ACC112 (cell line): Measurements from ENCODE around the gene TCERG1L.

ENCODE experiments used
- H2AFZ ChIP-seq: fragments of 200-600 bp; sonication (generic); one replicate; pipeline ENCODE4 v1.6.0; 2017; ENCODE audit warnings: antibody characterized with exemption, low read length; ENCODE audit not compliant: unreplicated experiment
- H3K27ac ChIP-seq: fragments of 200-600 bp; sonication (generic); 2 replicates; pipeline ENCODE4 v1.5.1; 2014; ENCODE audit warnings: low read depth, mild to moderate bottlenecking, antibody characterized with exemption, low read length, moderate library complexity
- H3K27me3 ChIP-seq: fragments of 200-600 bp; sonication (generic); 2 replicates; pipeline ENCODE4 v1.6.1; 2014; ENCODE audit warnings: mild to moderate bottlenecking, antibody characterized with exemption, low read length, moderate library complexity, mixed read lengths; ENCODE audit not compliant: insufficient read depth
- H3K36me3 ChIP-seq: fragments of 200-600 bp; sonication (generic); 2 replicates; pipeline ENCODE4 v1.6.1; 2016; ENCODE audit warnings: mild to moderate bottlenecking, antibody characterized with exemption, low read length, moderate library complexity, mixed read lengths; ENCODE audit not compliant: insufficient read depth
- H3K4me1 ChIP-seq: fragments of 200-600 bp; sonication (generic); one replicate; pipeline ENCODE4 v1.6.1; 2016; ENCODE audit warnings: low read length, mixed read lengths; ENCODE audit not compliant: insufficient read depth, unreplicated experiment, control insufficient read depth
- H3K4me3 ChIP-seq: fragments of 200-600 bp; sonication (generic); 2 replicates; pipeline ENCODE4 v1.5.1; 2014; ENCODE audit warnings: mild to moderate bottlenecking, low read depth, low read length
- H3K79me2 ChIP-seq: fragments of 200-600 bp; sonication (generic); one replicate; pipeline ENCODE4 v1.6.0; 2016; ENCODE audit warnings: low read length; ENCODE audit not compliant: control insufficient read depth, unreplicated experiment, insufficient read depth

TCERG1L gene

GRCh38 chr10:131212763-131213325, 98.7 kb downstream of the TCERG1L start:
- no peaks in the 10 kb centered on the region for H3K4me1 ChIP-seq
- H2AFZ ChIP-seq = no peak overlapping the region
- no peaks in the 10 kb centered on the region for H3K79me2 ChIP-seq
- H3K36me3 ChIP-seq = no peaks in the 10 kb centered on the region
- H3K4me3 ChIP-seq = no peak overlapping the region
- no peak overlapping the region for H3K27ac ChIP-seq
- H3K27me3 ChIP-seq = no peaks in the 10 kb centered on the region

GRCh38 chr10:131211965-131212619, 99.4 kb downstream of the TCERG1L start:
- Histone ChIP-seq H3K27ac (no peak overlapping the region), H3K79me2 (no peaks in the 10 kb centered on the region), H3K4me1 (no peaks in the 10 kb centered on the region), H3K36me3 (no peaks in the 10 kb centered on the region), H3K27me3 (no peaks in the 10 kb centered on the region), H2AFZ (no peak overlapping the region), H3K4me3 (no peak overlapping the region)

GRCh38 chr10:131211559-131211958, 100.0 kb downstream of the TCERG1L start:
- Histone ChIP-seq H3K4me1 (no peaks in the 10 kb centered on the region), H2AFZ (no peak overlapping the region), H3K27me3 (no peaks in the 10 kb centered on the region), H3K27ac (no peak overlapping the region), H3K36me3 (no peaks in the 10 kb centered on the region), H3K79me2 (no peaks in the 10 kb centered on the region), H3K4me3 (no peak overlapping the region)

GRCh38 chr10:131211146-131211545, 100.4 kb downstream of the TCERG1L start:
- H3K4me1 ChIP-seq = no peaks in the 10 kb centered on the region
- no peaks in the 10 kb centered on the region for H3K36me3 ChIP-seq
- no peaks in the 10 kb centered on the region for H3K79me2 ChIP-seq
- H3K27me3 ChIP-seq = no peaks in the 10 kb centered on the region
- no peak overlapping the region for H3K27ac ChIP-seq
- H2AFZ ChIP-seq = no peak overlapping the region
- H3K4me3 ChIP-seq = no peak overlapping the region

- Histone ChIP-seq H3K79me2 (no peaks in the 10 kb centered on the region), H2AFZ (no peak overlapping the region), H3K27me3 (no peaks in the 10 kb centered on the region), H3K4me3 (no peak overlapping the region), H3K4me1 (no peaks in the 10 kb centered on the region), H3K27ac (no peak overlapping the region), H3K36me3 (no peaks in the 10 kb centered on the region)
Measured at GRCh38 chr10:131210181-131210580, 101.3 kb downstream of the TCERG1L start.

GRCh38 chr10:131207584-131208532, 103.7 kb downstream of the TCERG1L start:
- no peak overlapping the region for H2AFZ ChIP-seq
- no peaks in the 10 kb centered on the region for H3K36me3 ChIP-seq
- no peak overlapping the region for H3K4me3 ChIP-seq
- no peak overlapping the region for H3K27ac ChIP-seq
- no peaks in the 10 kb centered on the region for H3K27me3 ChIP-seq
- no peaks in the 10 kb centered on the region for H3K4me1 ChIP-seq
- no peaks in the 10 kb centered on the region for H3K79me2 ChIP-seq

GRCh38 chr10:131207176-131207575, 104.3 kb downstream of the TCERG1L start:
- H2AFZ ChIP-seq = no peak overlapping the region
- H3K4me3 ChIP-seq = no peak overlapping the region
- no peaks in the 10 kb centered on the region for H3K4me1 ChIP-seq
- H3K79me2 ChIP-seq = no peaks in the 10 kb centered on the region
- no peaks in the 10 kb centered on the region for H3K36me3 ChIP-seq
- no peaks in the 10 kb centered on the region for H3K27me3 ChIP-seq
- no peak overlapping the region for H3K27ac ChIP-seq

- H3K27me3 ChIP-seq = no peaks in the 10 kb centered on the region
- H3K27ac ChIP-seq = no peak overlapping the region
- H3K4me1 ChIP-seq = no peaks in the 10 kb centered on the region
- H3K36me3 ChIP-seq = no peaks in the 10 kb centered on the region
- no peaks in the 10 kb centered on the region for H3K79me2 ChIP-seq
- H3K4me3 ChIP-seq = no peak overlapping the region
- H2AFZ ChIP-seq = no peak overlapping the region
Measured at GRCh38 chr10:131206111-131206995, 105.2 kb downstream of the TCERG1L start.

GRCh38 chr10:131205556-131205955, 106.0 kb downstream of the TCERG1L start:
- H3K4me3 ChIP-seq = no peak overlapping the region
- H3K36me3 ChIP-seq = no peaks in the 10 kb centered on the region

More at GRCh38 chr10:131205556-131205955, 106.0 kb downstream of the TCERG1L start:
- H3K79me2 ChIP-seq = no peaks in the 10 kb centered on the region
- H2AFZ ChIP-seq = no peak overlapping the region
- no peaks in the 10 kb centered on the region for H3K27me3 ChIP-seq
- no peaks in the 10 kb centered on the region for H3K4me1 ChIP-seq
- H3K27ac ChIP-seq = no peak overlapping the region
